ENCODE results near the gene WNK3.

DNA sequence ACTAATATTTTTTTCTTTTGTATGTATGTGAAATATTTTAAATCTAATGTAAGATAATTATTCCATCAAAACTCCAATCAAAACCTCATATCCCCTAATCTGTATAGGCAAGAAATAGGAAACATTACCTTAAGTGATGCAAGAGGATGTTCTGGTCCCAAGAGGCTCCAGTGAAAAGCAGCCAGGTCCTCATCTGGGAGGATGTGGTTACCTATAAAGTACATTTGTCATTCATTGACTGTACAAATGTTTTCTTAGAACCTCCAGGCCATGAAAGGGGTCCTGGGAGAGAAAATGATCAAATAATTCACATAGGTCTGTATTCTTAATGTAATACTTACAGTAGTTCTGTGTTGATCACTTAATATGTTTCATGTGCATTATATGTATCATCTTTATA, 200.3 kb downstream of the WNK3 start:
- TF ChIP-seq POLR2A (IDR thresholded peaks at IDR 0.05; ENCODE audit: low read depth, low read length) = no peak
- TF ChIP-seq TAF1 (IDR thresholded peaks at IDR 0.05; ENCODE audit: low read depth, low read length) = no peak
- TF ChIP-seq POLR2AphosphoS5 (IDR thresholded peaks at IDR 0.05; ENCODE audit: low read depth, low read length) = no peak
- TF ChIP-seq SPI1 (IDR thresholded peaks at IDR 0.05; ENCODE audit: low read depth, low read length) = no peak
- TF ChIP-seq POU2F2 (IDR thresholded peaks at IDR 0.05; ENCODE audit: low read depth, low read length) = no peak
